Liver (tissue), 9 donors: Measurements from ENCODE around the gene ABCC8. TPM values are rescaled to one million over a fixed set of nuclear protein-coding genes. Genes with fewer than 3 reads are reported as not detected.

Experiments
- DNase-seq: peaks from one replicate; pipeline ENCODE4 v3.0.0-alpha.2; 2017; ENCODE audit warnings: low spot score
- H3K27ac ChIP-seq, 2 donors: one replicate each; pipeline ENCODE4 v1.7.0; 2013; ENCODE audit warnings: inconsistent platforms in 2 of 2, low read length in 2 of 2, control low read depth in 1 of 2, low read depth in 1 of 2, mild to moderate bottlenecking in 1 of 2
- H3K27me3 ChIP-seq, 4 donors: one replicate each; pipeline versions ENCODE4 v1.6.1 to v1.7.0; 2013; ENCODE audit warnings: low read length in 3 of 4, inconsistent platforms in 1 of 4, mild to moderate bottlenecking in 1 of 4, moderate library complexity in 1 of 4; ENCODE audit not compliant: control insufficient read depth in 4 of 4, insufficient read depth in 4 of 4
- H3K36me3 ChIP-seq, 4 donors: one replicate each; pipeline versions ENCODE4 v1.6.1 to v1.7.0; 2013; ENCODE audit warnings: low read length in 3 of 4, mild to moderate bottlenecking in 3 of 4, low read depth in 1 of 4, moderate library complexity in 1 of 4; ENCODE audit not compliant: control insufficient read depth in 4 of 4, insufficient read depth in 3 of 4
- H3K4me1 ChIP-seq, 4 donors: one replicate each; pipeline versions ENCODE4 v1.6.1 to v1.7.0; 2013; ENCODE audit warnings: low read length in 3 of 4, mild to moderate bottlenecking in 3 of 4, moderate library complexity in 1 of 4; ENCODE audit not compliant: control insufficient read depth in 4 of 4, insufficient read depth in 4 of 4
- H3K4me3 ChIP-seq, 3 donors: one replicate each; pipeline versions ENCODE4 v1.6.1 to v1.7.0; 2013; ENCODE audit warnings: low read length in 3 of 3, control low read depth in 1 of 3, low read depth in 1 of 3, mild to moderate bottlenecking in 1 of 3
- H3K9ac ChIP-seq, 2 donors: one replicate each; pipeline ENCODE4 v1.7.0; 2013; ENCODE audit warnings: low read length in 2 of 2, mild to moderate bottlenecking in 2 of 2, moderate library complexity in 2 of 2, control low read depth in 1 of 2, low read depth in 1 of 2
- H3K9me3 ChIP-seq, 4 donors: one replicate each; pipeline versions ENCODE4 v1.6.1 to v1.7.0; 2013; ENCODE audit warnings: low read length in 3 of 4; ENCODE audit not compliant: control insufficient read depth in 4 of 4
- ATF3 ChIP-seq: IDR thresholded peaks from 2 replicates; pipeline ENCODE4 v1.6.1; 2016; ENCODE audit warnings: antibody characterized with exemption
- CTCF ChIP-seq: fragments of 150-350 bp; IDR thresholded peaks from 2 replicates; pipeline ENCODE4 v1.5.1; 2017; ENCODE audit warnings: improper control_type of control experiment, low read depth, low read length; ENCODE audit not compliant: missing input control
- EGR1 ChIP-seq, 2 donors: IDR thresholded peaks; 2 replicates each; pipeline ENCODE4 v1.6.1; 2016 to 2018; ENCODE audit warnings: antibody characterized with exemption in 2 of 2, low read depth in 2 of 2
- FOXA1 ChIP-seq: IDR thresholded peaks from 2 replicates; pipeline ENCODE4 v1.6.1; 2016; ENCODE audit warnings: antibody characterized with exemption
- FOXA2 ChIP-seq: IDR thresholded peaks from 2 replicates; pipeline ENCODE4 v1.6.1; 2016; ENCODE audit warnings: antibody characterized with exemption
- GABPA ChIP-seq, 2 donors: IDR thresholded peaks in 1 of 2; conservative IDR thresholded peaks in 1 of 2; 2 replicates each; pipeline ENCODE4 v1.6.1; 2016; ENCODE audit warnings: antibody characterized with exemption in 2 of 2, mild to moderate bottlenecking in 1 of 2, moderate library complexity in 1 of 2
- HNF4A ChIP-seq, 2 donors: conservative IDR thresholded peaks; 2 replicates each; pipeline ENCODE4 v1.6.1; 2016; ENCODE audit warnings: antibody characterized with exemption in 2 of 2, mild to moderate bottlenecking in 2 of 2
- JUND ChIP-seq, 2 donors: IDR thresholded peaks; 2 replicates each; pipeline ENCODE4 v1.6.1; 2016; ENCODE audit warnings: antibody characterized with exemption in 2 of 2
- MAX ChIP-seq: IDR thresholded peaks from 2 replicates; pipeline ENCODE4 v1.6.1; 2016; ENCODE audit warnings: antibody characterized with exemption
- NR2F2 ChIP-seq: IDR thresholded peaks from 2 replicates; pipeline ENCODE4 v1.6.1; 2016; ENCODE audit warnings: antibody characterized with exemption
- RAD21 ChIP-seq, 2 donors: IDR thresholded peaks; 2 replicates each; pipeline ENCODE4 v1.6.1; 2016; ENCODE audit warnings: antibody characterized with exemption in 2 of 2, mild to moderate bottlenecking in 2 of 2
- REST ChIP-seq: IDR thresholded peaks from 2 replicates; pipeline ENCODE4 v1.6.1; 2016; ENCODE audit warnings: antibody characterized with exemption, mild to moderate bottlenecking
- RXRA ChIP-seq, 2 donors: IDR thresholded peaks; 2 replicates each; pipeline ENCODE4 v1.6.1; 2017 to 2018; ENCODE audit warnings: antibody characterized with exemption in 2 of 2, mild to moderate bottlenecking in 1 of 2
- SP1 ChIP-seq: IDR thresholded peaks from 2 replicates; pipeline ENCODE4 v1.6.1; 2018; ENCODE audit warnings: antibody characterized with exemption, mild to moderate bottlenecking
- TAF1 ChIP-seq: conservative IDR thresholded peaks from 2 replicates; pipeline ENCODE4 v1.6.1; 2016; ENCODE audit warnings: antibody characterized with exemption, mild to moderate bottlenecking
- YY1 ChIP-seq: IDR thresholded peaks from 2 replicates; pipeline ENCODE4 v1.6.1; 2016; ENCODE audit warnings: antibody characterized with exemption, mild to moderate bottlenecking
- ZBTB33 ChIP-seq: IDR thresholded peaks from 2 replicates; pipeline ENCODE4 v1.6.1; 2016; ENCODE audit warnings: antibody characterized with exemption
- WGBS: extraction: QIAGEN DNeasy Blood & Tissue Kit; methylation state at CpG from one replicate; pipeline ENCODE4 v1.1.7; 2013; 5-methylcytosine and 5-hydroxymethylcytosine counted together
- polyA plus RNA-seq, 2 donors: library from polyadenylated mRNA; stranded (reverse) in 1 of 2; unstranded in 1 of 2; fragments of 200-250 nt in 1 of 2; fragments of >200 nt in 1 of 2; fragmentation: Nextera tagmentation in 1 of 2; extraction: Ambion mirVana in 1 of 2; gene quantifications; one replicate each; pipeline versions ENCODE4 v1.2.1 to v1.2.3, GENCODE V29; 2013 to 2015
- total RNA-seq, 2 donors: library from RNA; depleted of rRNA; stranded (reverse); fragments of >200 nt; gene quantifications; one replicate each; pipeline ENCODE4 v1.2.3, GENCODE V29; 2014
- donor health status: healthy.
- donor health status: healthy.
- donor health status: healthy.
- donor health status: healthy.
- donor health status: healthy.

The ABCC8 gene
- under 1 TPM in 1 of 2 donors, not detected in 1; 0.25 TPM for total RNA-seq
- under 1 TPM in 1 of 2 donors, not detected in 1; 0.16 TPM for polyA plus RNA-seq

GRCh38 chr11:17476317-17477083 lies at the start of gene ABCC8:
Gene ABCC8, minus strand, starts transcription at chr11:17476845. Its CDS starts 69 bp downstream, at chr11:17476776.
- no peaks in the 10 kb centered on the region for H3K9me3 ChIP-seq
- TF ChIP-seq ATF3 = no peak
- TF ChIP-seq ZBTB33 = no peak
- no peak for TF ChIP-seq FOXA1
- no peak for TF ChIP-seq CTCF
- no peak for TF ChIP-seq SP1
- TF ChIP-seq RAD21 (IDR thresholded peaks at IDR 0.05) = no peak
- no peak for TF ChIP-seq TAF1
- no peak for TF ChIP-seq YY1
- no peak for TF ChIP-seq MAX
- TF ChIP-seq REST = no peak
- TF ChIP-seq NR2F2 = no peak
- no peak for TF ChIP-seq RXRA (IDR thresholded peaks at IDR 0.05)
- TF ChIP-seq EGR1 (IDR thresholded peaks at IDR 0.05; ENCODE audit: low read depth in 2 of 2) = no peak
- no peak for TF ChIP-seq HNF4A (conservative IDR thresholded peaks at IDR 0.05)
- TF ChIP-seq JUND (IDR thresholded peaks at IDR 0.05) = no peak
- no peak for TF ChIP-seq FOXA2
- no peak for TF ChIP-seq GABPA (IDR thresholded peaks at IDR 0.05 in 1 of 2, conservative IDR thresholded peaks at IDR 0.05 in 1 of 2)
- H3K27me3 ChIP-seq = peaks cover 0 to 2% (median 2%) of the 10 kb centered on the region in 4 donors
- no peak within 1 kb of the TSS for H3K4me3 ChIP-seq
- H3K4me1 ChIP-seq = peaks cover 0 to 8% (median under 1%) of the 10 kb centered on the region in 4 donors
- no peak for DNase-seq
- H3K27ac ChIP-seq = no peak within 1 kb of the TSS
- WGBS = 3% methylated on average over 80 of the region's 80 CpGs
- H3K9ac ChIP-seq = no peak within 1 kb of the TSS
- H3K36me3 ChIP-seq = no peaks in the 10 kb centered on the region
